ENCODE measurements around the gene ELL2. TPM values are rescaled to one million over a fixed set of nuclear protein-coding genes. Genes with fewer than 3 reads are reported as not detected.
A peak's percentile ranks its signal among the peaks of the same experiment; 100 is the strongest.

ELL2 gene
- total RNA-seq, 1 donor from 2014 or later: 76.3 TPM

DNA sequence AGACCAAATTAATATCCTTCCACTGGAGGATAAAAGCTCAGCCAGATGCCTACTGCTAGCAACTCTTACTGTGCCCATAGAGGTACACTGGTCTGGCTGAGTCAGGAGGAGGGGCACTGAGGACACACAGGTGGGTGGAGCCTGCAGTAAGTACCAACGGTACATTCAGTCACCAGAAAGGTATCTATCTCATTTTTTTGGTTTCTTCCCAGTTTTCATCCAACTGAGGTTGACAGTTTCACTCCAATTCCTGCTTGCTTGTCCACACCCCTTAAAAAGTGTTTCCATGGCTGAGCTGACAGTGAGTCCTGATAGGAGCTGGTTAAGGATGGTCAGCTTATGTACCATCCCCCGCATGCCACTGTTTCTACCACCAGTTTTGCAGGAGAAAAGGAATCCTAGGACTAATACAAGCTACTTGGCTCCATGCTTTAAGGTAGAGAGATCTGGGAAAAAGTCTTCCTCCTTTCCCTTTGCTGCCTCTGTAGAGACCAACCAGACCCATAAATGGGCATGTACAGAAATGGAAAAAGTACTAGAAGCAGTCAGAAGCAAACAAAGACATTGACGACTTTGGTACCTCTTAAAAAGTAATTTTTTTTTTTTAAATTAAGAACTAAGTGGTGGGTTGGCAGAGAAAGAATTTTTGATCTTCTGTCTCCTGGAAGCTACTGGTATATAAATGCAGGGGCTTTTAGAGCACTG lies 3.2 kb downstream of the ELL2 start:
- H3K36me3 ChIP-seq (ENCODE audit: control insufficient read depth, insufficient read depth, low read length): peaks cover 4% of the 10 kb centered on the region
- FAIRE-seq (no peak), DNase-seq (ENCODE audit: low read depth) (peak; percentile 74)
- no peaks in the 10 kb centered on the region for H3K27me3 ChIP-seq (ENCODE audit: control insufficient read depth, insufficient read depth, low read length)
- H3K4me3 ChIP-seq (ENCODE audit: low read depth, low read length): peak overlapping the region; percentile 99
- TF ChIP-seq, protein P1, sequence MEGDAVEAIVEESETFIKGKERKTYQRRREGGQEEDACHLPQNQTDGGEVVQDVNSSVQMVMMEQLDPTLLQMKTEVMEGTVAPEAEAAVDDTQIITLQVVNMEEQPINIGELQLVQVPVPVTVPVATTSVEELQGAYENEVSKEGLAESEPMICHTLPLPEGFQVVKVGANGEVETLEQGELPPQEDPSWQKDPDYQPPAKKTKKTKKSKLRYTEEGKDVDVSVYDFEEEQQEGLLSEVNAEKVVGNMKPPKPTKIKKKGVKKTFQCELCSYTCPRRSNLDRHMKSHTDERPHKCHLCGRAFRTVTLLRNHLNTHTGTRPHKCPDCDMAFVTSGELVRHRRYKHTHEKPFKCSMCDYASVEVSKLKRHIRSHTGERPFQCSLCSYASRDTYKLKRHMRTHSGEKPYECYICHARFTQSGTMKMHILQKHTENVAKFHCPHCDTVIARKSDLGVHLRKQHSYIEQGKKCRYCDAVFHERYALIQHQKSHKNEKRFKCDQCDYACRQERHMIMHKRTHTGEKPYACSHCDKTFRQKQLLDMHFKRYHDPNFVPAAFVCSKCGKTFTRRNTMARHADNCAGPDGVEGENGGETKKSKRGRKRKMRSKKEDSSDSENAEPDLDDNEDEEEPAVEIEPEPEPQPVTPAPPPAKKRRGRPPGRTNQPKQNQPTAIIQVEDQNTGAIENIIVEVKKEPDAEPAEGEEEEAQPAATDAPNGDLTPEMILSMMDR (IDR thresholded peaks at IDR 0.05; ENCODE audit: insufficient read depth, low read length, severe bottlenecking): no peak

DNA sequence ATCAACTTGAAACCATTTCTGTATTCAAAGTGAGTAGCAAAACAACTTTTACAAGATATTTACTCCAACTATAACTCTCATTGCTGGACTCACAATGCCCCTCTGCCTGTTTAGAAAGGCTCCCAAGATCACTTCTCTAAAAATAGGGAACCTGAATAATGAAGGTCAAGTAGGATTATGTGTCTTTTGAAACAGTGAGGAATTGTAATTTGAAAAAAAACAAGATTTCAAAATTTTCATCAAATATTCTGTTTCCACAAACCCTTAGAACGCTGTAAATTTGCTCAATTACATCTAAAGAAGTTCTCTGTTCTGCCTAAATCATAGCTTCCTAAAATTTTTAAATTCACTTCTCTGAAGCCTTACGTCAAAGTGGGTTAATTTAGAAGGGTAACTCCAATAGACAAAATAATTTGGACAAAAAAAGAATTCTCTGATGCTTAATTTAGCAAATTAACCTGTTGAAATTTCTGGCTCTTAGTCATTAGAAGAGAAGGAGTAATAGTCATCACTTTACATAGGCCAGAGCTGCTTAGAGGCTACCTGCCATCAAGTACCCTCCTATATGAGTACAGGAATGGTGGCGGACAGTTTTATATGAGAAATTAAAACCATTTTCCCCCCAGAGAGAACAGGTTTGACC lies 4.0 kb downstream of the ELL2 start:
- peaks cover 7% of the 10 kb centered on the region for H3K36me3 ChIP-seq (ENCODE audit: control insufficient read depth, insufficient read depth, low read length)
- peak overlapping the region; percentile 99 for H3K4me3 ChIP-seq (ENCODE audit: low read depth, low read length)
- no peak for FAIRE-seq
- no peaks in the 10 kb centered on the region for H3K27me3 ChIP-seq (ENCODE audit: control insufficient read depth, insufficient read depth, low read length)
- TF ChIP-seq, protein P1 (IDR thresholded peaks at IDR 0.05; ENCODE audit: insufficient read depth, low read length, severe bottlenecking): no peak
- DNase-seq (ENCODE audit: low read depth): no peak

DNA sequence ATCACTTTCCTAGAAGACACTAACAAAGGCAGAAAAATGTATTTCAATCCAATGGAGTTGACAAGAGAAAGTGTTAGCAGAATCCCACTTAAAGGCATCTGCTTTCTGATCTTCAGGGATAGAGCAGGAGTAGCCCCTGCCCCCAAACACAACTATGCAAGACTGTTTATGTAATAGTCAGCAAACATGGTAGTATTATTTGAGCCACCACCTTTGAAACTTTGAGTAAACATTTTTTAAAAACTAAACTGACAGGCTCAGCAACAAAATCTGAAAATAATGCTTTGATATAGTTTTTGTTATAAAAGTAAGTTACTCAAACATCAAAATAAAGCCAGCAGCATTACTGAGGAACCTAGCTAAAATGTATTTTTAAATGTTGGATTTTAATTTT lies 4.8 kb downstream of the ELL2 start:
- DNase-seq (ENCODE audit: low read depth) (no peak), FAIRE-seq (no peak)
- TF ChIP-seq, protein P1 (IDR thresholded peaks at IDR 0.05; ENCODE audit: insufficient read depth, low read length, severe bottlenecking): no peak
- H3K4me3 ChIP-seq (ENCODE audit: low read depth, low read length): no peak overlapping the region
- no peaks in the 10 kb centered on the region for H3K27me3 ChIP-seq (ENCODE audit: control insufficient read depth, insufficient read depth, low read length)
- H3K36me3 ChIP-seq (ENCODE audit: control insufficient read depth, insufficient read depth, low read length): peaks cover 7% of the 10 kb centered on the region

DNA sequence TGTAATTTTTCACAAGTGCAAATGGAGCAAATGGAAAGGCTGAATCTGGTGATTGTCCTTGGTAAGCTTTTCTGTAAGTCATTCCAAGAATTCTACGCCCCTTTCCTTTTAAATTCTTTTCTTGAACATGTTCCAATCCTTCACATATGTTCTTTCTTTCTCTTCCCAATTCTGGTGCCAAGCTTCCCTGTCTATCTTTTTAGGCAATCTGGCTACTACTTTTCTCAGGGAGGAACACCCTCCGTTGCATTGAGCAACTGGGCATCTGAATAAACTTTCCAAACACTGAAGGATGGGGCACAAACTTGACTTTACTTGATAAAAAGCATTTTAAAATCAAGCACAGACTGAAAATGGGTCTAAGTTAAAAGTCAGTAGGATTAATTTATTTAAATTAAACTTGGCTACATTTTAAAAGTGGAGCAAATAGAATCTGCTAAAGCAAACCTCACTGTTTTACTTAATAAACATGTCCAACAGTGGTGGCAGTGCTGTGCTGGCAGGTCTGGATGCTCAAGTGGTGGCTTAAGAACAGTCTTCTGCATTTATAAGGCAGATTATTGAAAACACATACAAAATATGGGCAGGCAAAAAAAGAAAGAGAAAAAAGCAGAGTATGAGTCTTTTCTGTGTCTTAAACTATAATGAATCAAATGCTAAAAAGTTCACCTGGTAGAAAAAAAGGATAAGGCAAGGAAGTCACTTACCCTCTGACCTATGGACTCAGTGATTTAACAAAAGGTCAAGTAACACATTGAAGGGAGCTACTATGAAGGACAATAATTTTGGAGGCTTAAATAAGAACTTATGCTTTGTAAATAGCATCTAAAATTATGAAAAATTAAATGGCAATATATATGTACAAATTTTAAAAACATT lies 5.4 kb downstream of the ELL2 start:
- no peak for FAIRE-seq
- TF ChIP-seq, protein P1 (IDR thresholded peaks at IDR 0.05; ENCODE audit: insufficient read depth, low read length, severe bottlenecking): no peak
- no peak overlapping the region for H3K4me3 ChIP-seq (ENCODE audit: low read depth, low read length)

DNA sequence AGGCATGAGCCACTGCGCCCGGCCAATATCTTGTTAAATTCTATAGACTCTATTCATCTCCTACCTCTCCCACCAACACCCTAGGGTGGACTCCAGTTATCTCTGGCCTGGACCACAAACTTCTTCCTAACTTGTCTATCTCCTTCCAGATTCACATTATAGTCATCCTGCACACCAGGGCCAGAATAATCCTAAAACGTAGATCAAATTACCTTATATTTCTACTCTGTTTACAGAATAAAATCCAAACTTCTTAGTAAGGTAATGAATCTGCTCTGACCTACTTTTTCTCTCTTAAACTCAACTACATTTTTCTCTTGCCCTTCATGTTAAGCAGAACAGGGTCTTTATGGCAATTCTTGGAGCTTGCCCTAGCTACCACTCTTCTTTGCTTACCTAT lies 6.9 kb downstream of the ELL2 start:
- Histone ChIP-seq H3K27me3 (ENCODE audit: control insufficient read depth, insufficient read depth, low read length) (no peaks in the 10 kb centered on the region), H3K36me3 (ENCODE audit: control insufficient read depth, insufficient read depth, low read length) (peaks cover 3% of the 10 kb centered on the region), H3K4me3 (ENCODE audit: low read depth, low read length) (no peak overlapping the region)
- DNase-seq (ENCODE audit: low read depth) (no peak), FAIRE-seq (no peak)
- TF ChIP-seq, protein P1 (IDR thresholded peaks at IDR 0.05; ENCODE audit: insufficient read depth, low read length, severe bottlenecking): no peak

More for the DNA sequence above, 5.4 kb downstream of the ELL2 start:
- no peak for DNase-seq (ENCODE audit: low read depth)
- peaks cover 7% of the 10 kb centered on the region for H3K36me3 ChIP-seq (ENCODE audit: control insufficient read depth, insufficient read depth, low read length)
- no peaks in the 10 kb centered on the region for H3K27me3 ChIP-seq (ENCODE audit: control insufficient read depth, insufficient read depth, low read length)
